H1 (cell line): ENCODE results near the gene KIAA0586. TPM values are rescaled to one million over a fixed set of nuclear protein-coding genes. Genes with fewer than 3 reads are reported as not detected.

ENCODE experiments used
- CTCF ChIA-PET: fragments of 300-600 bp; sonication (Branson Sonifier 250); formaldehyde crosslinking; loops from one replicate; lab custom pipeline; 2021; ENCODE audit not compliant: partially characterized antibody; lab: Charles Lee
- POLR2A ChIA-PET: fragments of 300-600 bp; sonication (Branson Sonifier 250); formaldehyde crosslinking; loops from one replicate; lab custom pipeline; 2021; ENCODE audit warnings: inconsistent platforms; ENCODE audit not compliant: partially characterized antibody; lab: Charles Lee
- DNase-seq, 2 experiments: peaks; one replicate each; pipeline versions ENCODE4 v3.0.0 to v3.0.0-alpha.2; 2010 to 2022; ENCODE audit warnings: low spot score in 2 of 2, low read depth in 1 of 2, mixed read lengths in 1 of 2
- FAIRE-seq: peaks from 2 replicates; lab custom pipeline; 2011; peaks lifted over from hg19 to GRCh38; lab: Jason Lieb, UNC
- H2AFZ ChIP-seq: 2 replicates; pipeline ENCODE4 v1.8.1; 2012; ENCODE audit warnings: low read length, inconsistent platforms
- H2AK5ac ChIP-seq: 2 replicates; pipeline ENCODE4 v1.6.1; 2013; ENCODE audit warnings: low read depth, low read length
- H2BK120ac ChIP-seq: replicated peaks from 2 replicates; pipeline ENCODE3; 2013; ENCODE audit warnings: low read depth, low read length, inconsistent platforms
- H2BK12ac ChIP-seq: 2 replicates; pipeline ENCODE4 v1.6.1; 2013; ENCODE audit warnings: low read depth, low read length
- H2BK15ac ChIP-seq: 2 replicates; pipeline ENCODE4 v1.6.1; 2013; ENCODE audit warnings: low read length
- H2BK20ac ChIP-seq: 2 replicates; pipeline ENCODE4 v1.6.1; 2013; ENCODE audit warnings: low read length
- H2BK5ac ChIP-seq: 2 replicates; pipeline ENCODE4 v1.6.1; 2013; ENCODE audit warnings: low read depth, low read length
- H3K14ac ChIP-seq: 2 replicates; pipeline ENCODE4 v1.6.1; 2013; ENCODE audit warnings: inconsistent platforms; ENCODE audit not compliant: insufficient read length
- H3K18ac ChIP-seq: 2 replicates; pipeline ENCODE4 v1.6.1; 2013; ENCODE audit warnings: low read length; ENCODE audit errors: extremely low read depth
- H3K23ac ChIP-seq: 2 replicates; pipeline ENCODE4 v1.6.1; 2013; ENCODE audit warnings: inconsistent platforms; ENCODE audit not compliant: insufficient read length
- H3K23me2 ChIP-seq: 2 replicates; pipeline ENCODE4 v1.6.1; 2013; ENCODE audit warnings: low read depth, low read length
- H3K27ac ChIP-seq: 2 replicates; pipeline ENCODE4 v1.6.1; 2011; ENCODE audit warnings: low read depth, low read length, inconsistent platforms
- H3K27me3 ChIP-seq, 4 experiments: replicated peaks in 1 of 4; 1 replicate in 1 of 4; 2 replicates in 3 of 4; pipeline versions ENCODE4 v1.6.1 to v1.8.1; 2011 to 2013; ENCODE audit warnings: low read length in 3 of 4, mild to moderate bottlenecking in 3 of 4, inconsistent platforms in 2 of 4, mixed read lengths in 2 of 4, moderate library complexity in 1 of 4; ENCODE audit not compliant: control insufficient read depth in 3 of 4, insufficient read depth in 3 of 4; ENCODE audit errors: extremely low read depth in 1 of 4
- H3K36me3 ChIP-seq, 4 experiments: 2 replicates each; pipeline versions ENCODE4 v1.6.1 to v1.8.1; 2011 to 2013; ENCODE audit warnings: mild to moderate bottlenecking in 4 of 4, low read length in 3 of 4, moderate library complexity in 2 of 4, control low read depth in 1 of 4, inconsistent platforms in 1 of 4; ENCODE audit not compliant: insufficient read depth in 4 of 4, control insufficient read depth in 2 of 4
- H3K4ac ChIP-seq: replicated peaks from 2 replicates; pipeline ENCODE3; 2013; ENCODE audit warnings: low read length, low read depth, mixed read lengths, inconsistent platforms; ENCODE audit not compliant: insufficient read length
- H3K4me1 ChIP-seq, 4 experiments: replicated peaks in 1 of 4; 1 replicate in 1 of 4; 2 replicates in 3 of 4; pipeline versions ENCODE4 v1.6.1 to v1.8.1; 2011 to 2013; ENCODE audit warnings: low read length in 3 of 4, inconsistent platforms in 2 of 4, mixed read lengths in 1 of 4; ENCODE audit not compliant: insufficient read depth in 4 of 4, control insufficient read depth in 3 of 4
- H3K4me2 ChIP-seq, 2 experiments: 2 replicates each; pipeline versions ENCODE4 v1.6.1 to v1.8.1; 2011 to 2013; ENCODE audit warnings: low read depth in 2 of 2, low read length in 2 of 2, control low read depth in 1 of 2, inconsistent platforms in 1 of 2, mild to moderate bottlenecking in 1 of 2; ENCODE audit not compliant: insufficient read depth in 1 of 2
- H3K4me3 ChIP-seq, 4 experiments: fragments of 200-600, 300-600 bp in 1 of 4; sonication (generic), shearing (Covaris generic), sonication (Bioruptor Twin) in 1 of 4; 2 replicates each; pipeline versions ENCODE4 v1.5.1 to v1.8.1; 2011 to 2016; ENCODE audit warnings: low read length in 4 of 4, low read depth in 3 of 4, control low read depth in 2 of 4, inconsistent platforms in 2 of 4, mild to moderate bottlenecking in 2 of 4, mixed read lengths in 1 of 4, moderate library complexity in 1 of 4; ENCODE audit not compliant: insufficient read depth in 2 of 4; ENCODE audit errors: extremely low read depth in 1 of 4
- H3K56ac ChIP-seq: replicated peaks from 2 replicates; pipeline ENCODE3; 2013; ENCODE audit warnings: low read depth, mild to moderate bottlenecking, mixed read lengths, low read length, inconsistent platforms; ENCODE audit not compliant: insufficient read length
- H3K79me1 ChIP-seq: 2 replicates; pipeline ENCODE4 v1.6.1; 2013; ENCODE audit warnings: low read depth, low read length, control low read depth
- H3K79me2 ChIP-seq, 2 experiments: 2 replicates each; pipeline versions ENCODE4 v1.6.1 to v1.8.1; 2012 to 2013; ENCODE audit warnings: low read length in 2 of 2, mild to moderate bottlenecking in 2 of 2, inconsistent platforms in 1 of 2; ENCODE audit not compliant: insufficient read depth in 2 of 2, control insufficient read depth in 1 of 2
- H3K9ac ChIP-seq, 4 experiments: replicated peaks in 1 of 4; 1 replicate in 1 of 4; 2 replicates in 3 of 4; pipeline versions ENCODE4 v1.6.1 to v1.8.1; 2011 to 2013; ENCODE audit warnings: low read depth in 3 of 4, low read length in 3 of 4, control low read depth in 2 of 4, mild to moderate bottlenecking in 2 of 4, moderate library complexity in 2 of 4, inconsistent platforms in 1 of 4; ENCODE audit errors: extremely low read depth in 1 of 4
- H3K9me3 ChIP-seq, 2 experiments: 2 replicates each; pipeline versions ENCODE4 v1.6.1 to v1.8.1; 2012 to 2013; ENCODE audit warnings: mild to moderate bottlenecking in 2 of 2, moderate library complexity in 2 of 2, control low read depth in 1 of 2, inconsistent platforms in 1 of 2, low read depth in 1 of 2, low read length in 1 of 2, mixed read lengths in 1 of 2; ENCODE audit not compliant: insufficient read depth in 2 of 2
- H4K20me1 ChIP-seq, 2 experiments: replicated peaks in 1 of 2; 2 replicates each; pipeline versions ENCODE3 to v1.8.1; 2011 to 2013; ENCODE audit warnings: inconsistent platforms in 2 of 2, low read length in 2 of 2, mild to moderate bottlenecking in 1 of 2; ENCODE audit not compliant: insufficient read depth in 2 of 2, control insufficient read depth in 1 of 2
- H4K5ac ChIP-seq: 2 replicates; pipeline ENCODE4 v1.6.1; 2013; ENCODE audit warnings: low read length, low read depth, mixed read lengths, inconsistent platforms; ENCODE audit not compliant: insufficient read length
- H4K8ac ChIP-seq: 2 replicates; pipeline ENCODE4 v1.8.0; 2013; ENCODE audit warnings: mild to moderate bottlenecking, moderate library complexity, low read length, inconsistent platforms; ENCODE audit not compliant: insufficient read depth; ENCODE audit errors: extremely low read depth
- H4K91ac ChIP-seq: replicated peaks from 2 replicates; pipeline ENCODE3; 2013; ENCODE audit warnings: low read length, mixed read lengths, inconsistent platforms; ENCODE audit not compliant: insufficient read length
- GABPA ChIP-seq: IDR thresholded peaks from 2 replicates; pipeline ENCODE4 v1.6.1; 2011; ENCODE audit warnings: mild to moderate bottlenecking, low read length, moderate library complexity, borderline replicate concordance; ENCODE audit not compliant: insufficient read depth
- KDM5A ChIP-seq: fragments of 200-600 bp; IDR thresholded peaks from 2 replicates; pipeline ENCODE4 v1.7.1; 2012; ENCODE audit warnings: mild to moderate bottlenecking, low read length, inconsistent platforms, mixed read lengths
- MAFK ChIP-seq: IDR thresholded peaks from 2 replicates; pipeline ENCODE4 v1.6.1; 2012; ENCODE audit warnings: low read depth, mild to moderate bottlenecking, improper control_type of control experiment, low read length
- MAX ChIP-seq: IDR thresholded peaks from 2 replicates; pipeline ENCODE4 v1.6.1; 2012; ENCODE audit warnings: inconsistent platforms
- SIN3A ChIP-seq, 2 experiments: IDR thresholded peaks in 1 of 2; conservative IDR thresholded peaks in 1 of 2; 2 replicates each; pipeline ENCODE4 v1.6.1; 2011 to 2012; ENCODE audit warnings: low read length in 2 of 2, improper control_type of control experiment in 1 of 2, low read depth in 1 of 2, mild to moderate bottlenecking in 1 of 2
- TAF1 ChIP-seq: IDR thresholded peaks from 2 replicates; pipeline ENCODE4 v1.6.1; 2011; ENCODE audit warnings: mild to moderate bottlenecking, low read depth, low read length
- TAF7 ChIP-seq: optimal IDR thresholded peaks from 2 replicates; pipeline ENCODE3; 2011; ENCODE audit warnings: low read depth, mild to moderate bottlenecking, inconsistent platforms, low read length, moderate library complexity, borderline replicate concordance
- WGBS, 2 experiments: shearing (Covaris generic) in 1 of 2; methylation state at CpG; one replicate each; pipeline versions ENCODE4 v1.1.6 to v1.1.7; 2013 to 2015; ENCODE audit warnings: low lambda C conversion rate in 2 of 2, mixed read lengths in 2 of 2, inconsistent platforms in 1 of 2, low coverage in 1 of 2, missing lambda C conversion rate in 1 of 2; ENCODE audit not compliant: insufficient replicate concordance in 2 of 2, insufficient coverage in 1 of 2, insufficient read length in 1 of 2; ENCODE audit errors: extremely low coverage in 1 of 2, missing lambda C conversion rate in 1 of 2; 5-methylcytosine and 5-hydroxymethylcytosine counted together
- polyA plus RNA-seq, 7 experiments: library from polyadenylated mRNA; depleted of rRNA in 3 of 7; stranded (reverse) in 5 of 7; unstranded in 2 of 7; fragments of >200 nt in 5 of 7; fragments of 200-250 nt in 2 of 7; gene quantifications; 1 replicate in 5 of 7; 2 replicates in 1 of 7; 4 replicates in 1 of 7; pipeline versions ENCODE4 v1.2.1 to v1.2.3, GENCODE V29; 2011 to 2013; ENCODE audit warnings: missing spikeins in 2 of 7, mixed read lengths in 2 of 7
- total RNA-seq: library from RNA; stranded (reverse); fragmentation: NEBNext Ultra II Directional; extraction: Animal tissue kit (Norgen Biotek cat#: 25700); gene quantifications from 2 replicates; pipeline ENCODE4 v1.2.1, GENCODE V29; 2021
- TF ChIP-seq, protein P1 (sequence below): IDR thresholded peaks from 2 replicates; pipeline ENCODE4 v1.6.1; 2012; ENCODE audit warnings: low read length, inconsistent platforms

The KIAA0586 gene
- total and polyA plus RNA-seq, 2 of the 8 experiments (the other 6 are each of a cell fraction or from before 2014, with no cell fraction given): 7.2 to 24.8 TPM

GRCh38 chr14:58598804-58599525 lies 171.4 kb downstream of the KIAA0586 start:
- H3K4ac ChIP-seq: no peak overlapping the region
- POLR2A ChIA-PET: no interaction called here
- no peaks in the 10 kb centered on the region for H3K9me3 ChIP-seq
- H2BK12ac ChIP-seq: no peak overlapping the region
- no peaks in the 10 kb centered on the region for H3K27me3 ChIP-seq
- H3K23me2 ChIP-seq: no peaks in the 10 kb centered on the region
- H2BK15ac ChIP-seq: no peak overlapping the region
- H2BK5ac ChIP-seq: no peak overlapping the region
- no peak for FAIRE-seq
- H3K79me2 ChIP-seq: no peaks in the 10 kb centered on the region
- H2AFZ ChIP-seq: no peak overlapping the region
- H4K5ac ChIP-seq: no peak overlapping the region
- H3K23ac ChIP-seq: no peak overlapping the region
- H3K27ac ChIP-seq: no peak overlapping the region
- no peaks in the 10 kb centered on the region for H3K36me3 ChIP-seq
- H2BK120ac ChIP-seq: no peak overlapping the region
- CTCF ChIA-PET: interaction anchor here (0.7 to 1.0 kb wide), 3 partner anchors 23 to 453 kb away, joined by 3 read pairs; no protein-coding TSS in a partner anchor
- no peak overlapping the region for H3K56ac ChIP-seq
- no peak overlapping the region for H3K14ac ChIP-seq
- H4K20me1 ChIP-seq: no peaks in the 10 kb centered on the region
- WGBS, 2 experiments: 87% methylated on average over 11 of the region's 11 CpGs; no CpG with 5 or more reads in 1 of the 2 experiments
- H3K79me1 ChIP-seq: no peaks in the 10 kb centered on the region
- H3K4me2 ChIP-seq: no peak overlapping the region
- H3K9ac ChIP-seq: no peak overlapping the region; a peak in 1 of 7 replicates
- no peak overlapping the region for H2AK5ac ChIP-seq
- peaks cover 0 to 6% (median 2%) of the 10 kb centered on the region in 4 experiments; a peak in 3 of 7 replicates for H3K4me1 ChIP-seq
- no peak overlapping the region for H3K18ac ChIP-seq
- DNase-seq: no peak
- H2BK20ac ChIP-seq: no peak overlapping the region
- no peak overlapping the region for H3K4me3 ChIP-seq
- H4K8ac ChIP-seq: no peak overlapping the region
- no peak overlapping the region for H4K91ac ChIP-seq
- TF ChIP-seq MAFK (no peak), KDM5A (no peak), SIN3A (conservative IDR thresholded peaks at IDR 0.05 in 1 of 2, IDR thresholded peaks at IDR 0.05 in 1 of 2; ENCODE audit: low read depth in 1 of 2, low read length in 2 of 2) (no peak), TAF7 (no peak), TAF1 (no peak), MAX (no peak), GABPA (no peak)
- TF ChIP-seq, protein P1, sequence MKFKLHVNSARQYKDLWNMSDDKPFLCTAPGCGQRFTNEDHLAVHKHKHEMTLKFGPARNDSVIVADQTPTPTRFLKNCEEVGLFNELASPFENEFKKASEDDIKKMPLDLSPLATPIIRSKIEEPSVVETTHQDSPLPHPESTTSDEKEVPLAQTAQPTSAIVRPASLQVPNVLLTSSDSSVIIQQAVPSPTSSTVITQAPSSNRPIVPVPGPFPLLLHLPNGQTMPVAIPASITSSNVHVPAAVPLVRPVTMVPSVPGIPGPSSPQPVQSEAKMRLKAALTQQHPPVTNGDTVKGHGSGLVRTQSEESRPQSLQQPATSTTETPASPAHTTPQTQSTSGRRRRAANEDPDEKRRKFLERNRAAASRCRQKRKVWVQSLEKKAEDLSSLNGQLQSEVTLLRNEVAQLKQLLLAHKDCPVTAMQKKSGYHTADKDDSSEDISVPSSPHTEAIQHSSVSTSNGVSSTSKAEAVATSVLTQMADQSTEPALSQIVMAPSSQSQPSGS: no peak
